GM21360 (cell line): Measurements from ENCODE around the gene RAPGEF5.

ENCODE experiments used
- ATAC-seq: cut with Tn5 transposase; IDR thresholded peaks from one replicate; pipeline ENCODE4 v1.9.1; 2021; ENCODE audit warnings: mild to moderate bottlenecking, moderate library complexity; ENCODE audit not compliant: unreplicated experiment

The RAPGEF5 gene

GRCh38 chr7:22229148-22229547 is 127.8 kb downstream of the RAPGEF5 start:
- ATAC-seq: no peak

GRCh38 chr7:22223807-22224206 is 133.1 kb downstream of the RAPGEF5 start:
- no peak for ATAC-seq

- no peak for ATAC-seq
Observed at GRCh38 chr7:22220941-22221340, 136.0 kb downstream of the RAPGEF5 start.

GRCh38 chr7:22219739-22220493 is 137.0 kb downstream of the RAPGEF5 start:
- ATAC-seq: no peak

GRCh38 chr7:22219036-22219435 is 137.9 kb downstream of the RAPGEF5 start:
- ATAC-seq: no peak

- ATAC-seq: no peak
Observed at GRCh38 chr7:22216832-22217475, 140.0 kb downstream of the RAPGEF5 start.

- no peak for ATAC-seq
Observed at GRCh38 chr7:22216309-22216708, 140.6 kb downstream of the RAPGEF5 start.

- no peak for ATAC-seq
Observed at GRCh38 chr7:22214000-22214399, 143.0 kb downstream of the RAPGEF5 start.

- ATAC-seq: no peak
Observed at GRCh38 chr7:22213081-22213480, 143.9 kb downstream of the RAPGEF5 start.

- no peak for ATAC-seq
Observed at GRCh38 chr7:22210967-22211366, 146.0 kb downstream of the RAPGEF5 start.

GRCh38 chr7:22210355-22210754 is 146.6 kb downstream of the RAPGEF5 start:
- ATAC-seq: no peak

GRCh38 chr7:22208799-22209198 is 148.2 kb downstream of the RAPGEF5 start:
- ATAC-seq: no peak

- ATAC-seq: no peak
Observed at GRCh38 chr7:22207724-22208225, 149.2 kb downstream of the RAPGEF5 start.

- ATAC-seq: no peak
Observed at GRCh38 chr7:22205631-22206030, 151.3 kb downstream of the RAPGEF5 start.

GRCh38 chr7:22204312-22204711 is 152.6 kb downstream of the RAPGEF5 start:
- ATAC-seq: no peak

- ATAC-seq: no peak
Observed at GRCh38 chr7:22202141-22202540, 154.8 kb downstream of the RAPGEF5 start.

GRCh38 chr7:22201186-22201880 is 155.6 kb downstream of the RAPGEF5 start:
- ATAC-seq: no peak

GRCh38 chr7:22200777-22201176 is 156.2 kb downstream of the RAPGEF5 start:
- ATAC-seq: no peak

- no peak for ATAC-seq
Observed at GRCh38 chr7:22200238-22200637, 156.7 kb downstream of the RAPGEF5 start.

- ATAC-seq: no peak
Observed at GRCh38 chr7:22197376-22197775, 159.6 kb downstream of the RAPGEF5 start.

GRCh38 chr7:22196429-22196828 is 160.5 kb downstream of the RAPGEF5 start:
- no peak for ATAC-seq
